ENCODE results near the gene CACNB2.

The CACNB2 gene

GRCh38 chr10:18140149-18140956 is at the start of gene CACNB2:
Gene CACNB2, plus strand, starts transcription at chr10:18140424.
- DNase-seq (ENCODE audit: low read depth) = peak; percentile 65

- DNase-seq (ENCODE audit: low read depth) = no peak
Measured at GRCh38 chr10:18094332-18094731, 45.9 kb upstream of the CACNB2 start.

GRCh38 chr10:18094793-18095192 is 45.4 kb upstream of the CACNB2 start:
- no peak for DNase-seq (ENCODE audit: low read depth)

DNA sequence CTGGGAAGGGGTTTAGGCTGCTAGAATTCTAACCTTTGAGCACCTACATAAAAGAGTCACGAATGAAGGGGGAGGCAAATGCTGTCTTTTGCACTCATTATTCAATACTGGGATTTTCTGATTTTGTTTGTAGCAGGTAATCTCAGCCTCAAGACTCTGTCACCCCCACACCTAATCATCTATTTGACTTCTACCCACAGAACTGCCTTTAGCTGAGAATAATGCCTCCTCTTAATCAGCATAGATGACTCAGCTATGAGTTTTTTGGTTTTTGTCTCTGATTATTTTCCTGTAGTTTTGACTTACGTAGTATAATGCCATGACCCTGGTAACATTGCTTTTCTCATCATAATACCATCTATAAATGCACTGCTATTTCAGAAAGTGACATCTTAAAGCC is 42.7 kb upstream of the CACNB2 start:
- DNase-seq (ENCODE audit: low read depth) = peak; percentile 45

DNA sequence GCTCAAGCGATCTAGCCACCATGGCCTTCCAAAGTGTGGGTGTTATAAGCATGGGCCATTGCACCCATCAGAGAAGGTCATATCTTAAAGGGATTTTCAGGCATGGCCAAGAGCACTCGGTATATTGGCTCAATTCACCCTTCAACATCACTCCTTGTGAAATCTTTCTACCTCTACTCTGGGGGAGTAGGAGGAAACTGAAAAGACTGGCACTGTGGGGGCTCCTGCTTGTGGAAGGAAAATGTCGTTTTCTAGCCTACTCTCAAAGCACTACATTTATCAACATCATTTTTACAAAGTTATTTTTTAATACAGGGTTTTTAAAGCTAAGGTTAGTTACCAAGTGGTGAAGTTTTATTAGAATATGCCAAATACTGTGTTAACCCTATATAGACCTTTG is 42.0 kb upstream of the CACNB2 start:
- DNase-seq (ENCODE audit: low read depth) = no peak

DNA sequence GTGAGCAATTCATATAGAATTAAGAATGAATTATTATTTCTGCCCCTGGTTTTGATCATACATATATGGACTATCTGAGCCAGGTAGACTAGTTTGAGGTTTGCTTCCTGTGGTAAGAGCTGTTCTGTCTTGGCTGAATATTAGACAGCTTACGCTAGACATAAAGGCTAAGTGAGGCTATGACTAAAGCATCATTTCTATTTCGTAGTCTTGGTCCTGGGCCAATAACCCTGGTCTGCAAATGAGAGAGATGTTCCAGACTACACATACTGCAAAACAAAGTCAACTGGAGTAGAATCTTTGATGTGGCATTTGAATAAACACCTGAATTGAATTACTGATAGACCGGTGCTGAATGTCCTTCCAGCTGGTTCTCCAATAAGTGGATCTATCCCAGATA is 40.8 kb upstream of the CACNB2 start:
- DNase-seq (ENCODE audit: low read depth) = peak; percentile 63

DNA sequence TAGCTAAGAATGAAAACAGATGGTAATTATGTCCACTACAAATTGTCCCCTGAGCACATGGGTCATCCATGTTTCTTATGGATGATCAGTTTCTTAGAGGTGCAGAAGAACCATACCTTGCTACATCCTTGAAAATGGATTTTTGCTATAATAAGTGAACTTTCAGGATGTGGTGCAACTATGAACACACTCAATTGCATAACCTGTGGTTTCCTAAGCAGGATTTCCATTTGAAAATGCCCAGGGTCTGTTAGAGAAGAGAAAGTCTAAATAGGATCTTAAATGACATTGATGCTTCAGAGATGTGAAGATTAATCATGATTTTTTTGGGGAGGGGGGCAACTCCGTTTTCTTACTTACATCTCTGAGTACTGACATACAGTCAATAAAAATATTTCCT is 39.6 kb upstream of the CACNB2 start:
- DNase-seq (ENCODE audit: low read depth) = peak; percentile 51

- DNase-seq (ENCODE audit: low read depth) = no peak
Measured at GRCh38 chr10:18102404-18102803, 37.8 kb upstream of the CACNB2 start.

- peak; percentile 38 for DNase-seq (ENCODE audit: low read depth)
Measured at GRCh38 chr10:18104223-18104872, 35.9 kb upstream of the CACNB2 start.

DNA sequence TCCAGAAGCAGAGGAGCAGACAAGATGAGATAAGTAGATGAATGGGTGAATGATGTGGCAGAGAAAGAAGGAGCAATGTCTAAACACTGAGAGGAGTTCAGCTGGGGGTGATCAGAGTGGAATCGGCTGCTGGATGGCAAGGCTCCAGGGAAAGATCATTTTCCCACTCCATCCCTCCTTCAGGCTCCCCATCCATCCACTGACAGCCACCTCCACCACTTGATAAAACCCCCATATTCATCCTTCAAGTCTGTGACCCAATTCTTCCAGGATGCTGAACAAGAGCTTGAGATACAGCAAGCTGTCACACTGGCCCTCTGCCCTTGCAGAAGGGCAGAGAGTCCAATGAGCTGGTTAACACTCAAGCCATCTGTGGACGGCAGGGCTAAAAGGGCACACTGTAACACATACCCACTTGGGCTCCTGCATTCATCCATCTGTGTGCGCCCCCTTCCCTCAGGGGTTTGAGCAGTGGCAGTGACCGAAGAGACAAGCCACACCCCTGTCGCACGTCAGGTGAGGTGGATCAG is 30.8 kb upstream of the CACNB2 start:
- DNase-seq (ENCODE audit: low read depth) = no peak

GRCh38 chr10:18113881-18114280 is 26.3 kb upstream of the CACNB2 start:
- peak; percentile 20 for DNase-seq (ENCODE audit: low read depth)

- no peak for DNase-seq (ENCODE audit: low read depth)
Measured at GRCh38 chr10:18117276-18117675, 22.9 kb upstream of the CACNB2 start.

DNA sequence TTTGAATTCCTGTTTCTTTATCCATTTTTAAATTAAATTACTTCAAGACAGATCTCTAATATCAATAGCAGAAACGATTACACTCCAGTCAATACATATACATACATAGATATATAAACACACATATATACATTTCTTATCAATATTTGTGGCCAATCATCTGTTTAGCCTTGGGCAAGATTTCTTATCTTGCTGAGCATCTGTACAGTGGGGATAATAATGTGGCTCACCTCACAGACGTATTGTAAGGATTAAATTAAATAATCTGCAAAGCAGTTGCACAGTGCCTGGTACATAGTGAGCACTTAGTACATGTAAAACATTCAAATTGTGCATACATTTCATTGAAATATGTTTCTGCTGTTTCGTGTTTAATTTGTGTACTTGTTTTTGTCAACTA is 17.5 kb upstream of the CACNB2 start:
- no peak for DNase-seq (ENCODE audit: low read depth)

DNA sequence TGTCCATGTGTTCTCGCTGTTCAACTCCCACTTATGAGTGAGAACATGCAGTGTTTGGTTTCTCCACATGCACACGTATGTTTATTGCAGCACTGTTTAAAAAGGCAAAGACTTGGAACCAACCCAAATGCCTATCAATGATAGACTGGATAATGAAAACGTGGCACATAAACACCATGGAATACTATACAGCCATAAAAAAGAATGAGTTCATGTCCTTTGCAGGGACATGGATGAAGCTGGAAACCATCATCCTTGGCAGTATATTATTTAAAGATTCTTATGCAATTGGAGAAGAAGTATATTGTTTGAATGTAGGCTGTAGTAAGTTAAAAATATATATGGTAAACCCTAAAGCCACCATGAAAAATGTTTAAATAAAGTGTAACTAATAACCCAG is 7.2 kb upstream of the CACNB2 start:
- DNase-seq (ENCODE audit: low read depth) = no peak

DNA sequence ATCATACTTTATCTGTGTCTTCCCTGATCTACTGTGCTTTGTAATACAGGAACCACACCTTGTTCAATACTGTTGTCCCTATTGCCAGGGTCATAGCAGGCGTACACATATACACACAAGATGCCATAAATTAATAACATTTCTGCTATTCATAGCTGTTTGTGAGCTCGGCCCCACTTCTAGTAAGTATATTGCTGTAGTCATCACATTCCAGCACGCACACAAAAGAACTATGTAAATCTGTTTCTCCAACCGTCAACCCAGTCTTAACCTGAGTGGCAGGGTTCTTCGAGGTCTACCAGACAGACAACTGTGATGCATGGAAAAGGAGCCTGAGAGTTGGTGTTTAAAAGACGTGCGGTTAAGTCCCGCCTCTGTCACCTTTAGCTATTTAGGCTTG is 5.7 kb upstream of the CACNB2 start:
- DNase-seq (ENCODE audit: low read depth) = no peak

DNA sequence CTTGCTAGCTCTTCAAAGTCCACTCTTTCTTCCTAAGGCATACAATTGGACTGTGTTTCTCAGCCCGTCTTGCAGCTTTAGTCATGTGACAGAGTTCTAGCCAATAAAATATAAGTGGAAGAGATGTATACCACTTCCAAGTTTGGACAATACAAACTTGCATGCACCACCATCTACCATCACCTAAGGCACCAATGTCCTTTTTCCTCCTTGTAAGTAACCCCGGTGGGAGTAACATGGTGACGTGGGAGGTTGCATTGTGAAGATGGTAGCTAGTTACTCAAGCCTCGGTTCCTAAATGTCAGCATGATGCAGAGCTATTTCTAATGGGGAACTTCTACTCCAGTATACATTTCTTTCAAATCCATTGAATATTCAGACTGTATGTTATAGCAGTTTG is 5.3 kb upstream of the CACNB2 start:
- DNase-seq (ENCODE audit: low read depth) = no peak

DNA sequence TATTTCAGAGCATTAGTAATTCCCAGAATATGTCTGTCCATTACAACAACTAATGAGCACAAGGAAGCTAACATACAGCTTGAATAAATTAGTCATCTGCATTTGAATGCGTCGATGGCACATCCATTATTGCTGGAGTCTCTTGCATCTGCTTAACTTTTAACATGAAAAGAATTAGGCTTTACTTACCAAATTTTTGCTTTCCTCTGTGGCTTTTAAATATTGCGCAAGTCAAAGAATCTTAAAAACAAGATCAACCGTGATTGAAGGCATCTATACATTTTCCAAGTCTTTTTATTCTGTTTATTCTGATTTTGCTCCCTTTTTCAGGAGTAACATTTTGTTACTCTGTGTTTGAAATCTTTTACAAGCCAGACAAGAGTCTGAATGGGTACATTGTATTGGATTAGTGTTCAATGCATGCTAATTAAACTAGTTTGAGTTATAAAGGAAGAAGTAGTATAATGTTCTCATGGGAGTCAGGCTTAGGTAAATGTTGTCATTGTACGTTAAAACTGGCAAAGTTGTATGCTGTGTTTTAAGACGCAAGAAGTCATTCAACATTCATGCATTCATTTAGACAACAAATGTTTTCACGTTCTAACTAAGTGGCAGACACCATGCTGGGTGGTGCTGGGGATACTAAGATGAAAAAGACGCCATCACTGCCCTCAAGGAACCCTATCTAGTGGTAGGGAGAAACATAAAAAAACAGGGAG is 4.0 kb upstream of the CACNB2 start:
- DNase-seq (ENCODE audit: low read depth) = no peak

DNA sequence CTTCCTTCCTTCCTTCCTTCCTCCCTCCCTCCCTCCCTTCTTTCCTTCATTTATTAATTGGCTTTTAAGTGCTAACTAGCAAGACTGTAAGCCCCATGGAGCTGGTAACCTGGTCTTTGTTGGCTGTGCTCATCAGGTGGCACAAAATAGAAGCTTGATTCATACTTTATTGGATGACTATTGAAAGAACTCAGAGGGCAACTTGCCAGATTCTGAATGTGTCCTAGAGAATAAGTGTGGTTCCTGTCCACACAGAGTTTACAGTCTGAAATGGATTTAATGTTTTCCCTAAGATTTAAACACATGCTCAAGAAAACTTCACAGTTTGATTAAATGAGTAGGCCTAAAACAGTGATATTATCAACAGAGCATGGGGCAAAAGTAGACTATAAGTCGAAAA is 3.1 kb upstream of the CACNB2 start:
- DNase-seq (ENCODE audit: low read depth) = no peak

GRCh38 chr10:18140957-18141845 is 977 bp downstream of the CACNB2 start:
- no peak for DNase-seq (ENCODE audit: low read depth)

- DNase-seq (ENCODE audit: low read depth) = no peak
Measured at GRCh38 chr10:18142151-18142550, 1.9 kb downstream of the CACNB2 start.

DNA sequence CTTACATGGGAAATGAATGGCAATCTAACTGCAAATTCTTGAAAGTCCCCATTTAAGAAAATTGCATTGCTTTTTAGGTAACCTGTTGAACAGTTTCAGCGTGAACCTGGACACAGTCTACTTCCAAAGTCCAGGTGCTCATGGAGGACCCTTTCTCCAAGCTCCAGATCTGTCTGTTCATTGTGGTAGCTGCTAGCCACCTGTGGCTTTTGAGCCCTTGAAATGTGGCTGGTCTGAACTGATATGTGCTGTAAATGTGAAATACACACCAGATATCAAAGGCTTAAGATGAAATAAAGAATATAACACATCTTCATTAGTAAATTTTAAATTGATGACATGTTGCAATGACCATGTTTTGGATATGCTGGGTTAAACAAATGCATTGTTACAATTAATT is 4.2 kb downstream of the CACNB2 start:
- DNase-seq (ENCODE audit: low read depth) = no peak

DNA sequence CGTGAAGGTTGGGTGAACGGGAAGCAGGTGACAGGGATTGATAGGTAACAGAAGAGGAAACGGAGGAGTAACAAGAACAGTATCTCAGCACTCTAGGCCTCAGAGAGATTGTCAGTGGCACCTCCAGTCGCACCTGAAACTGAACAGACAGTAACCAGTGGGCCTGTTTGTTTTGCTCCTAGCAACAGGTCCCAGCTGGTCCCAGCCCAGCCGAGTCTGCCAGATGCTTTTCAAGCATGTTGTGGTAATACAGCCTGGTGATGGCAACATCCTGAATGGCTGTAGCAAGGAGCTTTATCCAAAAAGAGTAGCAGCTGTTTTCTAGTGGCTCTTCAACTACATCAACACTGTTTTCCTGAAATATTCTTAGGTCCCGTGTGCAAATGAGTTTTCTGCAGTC is 4.7 kb downstream of the CACNB2 start:
- DNase-seq (ENCODE audit: low read depth) = peak; percentile 54

Data from iris pigment epithelial cell (primary cell).